ENCODE results near the gene UBALD1. TPM values are rescaled to one million over a fixed set of nuclear protein-coding genes. Genes with fewer than 3 reads are reported as not detected.

Gene UBALD1
- total and polyA plus RNA-seq, 2 donors (not counting 1 experiment from before 2014, with no cell fraction given): 25.6 to 31.7 TPM

DNA sequence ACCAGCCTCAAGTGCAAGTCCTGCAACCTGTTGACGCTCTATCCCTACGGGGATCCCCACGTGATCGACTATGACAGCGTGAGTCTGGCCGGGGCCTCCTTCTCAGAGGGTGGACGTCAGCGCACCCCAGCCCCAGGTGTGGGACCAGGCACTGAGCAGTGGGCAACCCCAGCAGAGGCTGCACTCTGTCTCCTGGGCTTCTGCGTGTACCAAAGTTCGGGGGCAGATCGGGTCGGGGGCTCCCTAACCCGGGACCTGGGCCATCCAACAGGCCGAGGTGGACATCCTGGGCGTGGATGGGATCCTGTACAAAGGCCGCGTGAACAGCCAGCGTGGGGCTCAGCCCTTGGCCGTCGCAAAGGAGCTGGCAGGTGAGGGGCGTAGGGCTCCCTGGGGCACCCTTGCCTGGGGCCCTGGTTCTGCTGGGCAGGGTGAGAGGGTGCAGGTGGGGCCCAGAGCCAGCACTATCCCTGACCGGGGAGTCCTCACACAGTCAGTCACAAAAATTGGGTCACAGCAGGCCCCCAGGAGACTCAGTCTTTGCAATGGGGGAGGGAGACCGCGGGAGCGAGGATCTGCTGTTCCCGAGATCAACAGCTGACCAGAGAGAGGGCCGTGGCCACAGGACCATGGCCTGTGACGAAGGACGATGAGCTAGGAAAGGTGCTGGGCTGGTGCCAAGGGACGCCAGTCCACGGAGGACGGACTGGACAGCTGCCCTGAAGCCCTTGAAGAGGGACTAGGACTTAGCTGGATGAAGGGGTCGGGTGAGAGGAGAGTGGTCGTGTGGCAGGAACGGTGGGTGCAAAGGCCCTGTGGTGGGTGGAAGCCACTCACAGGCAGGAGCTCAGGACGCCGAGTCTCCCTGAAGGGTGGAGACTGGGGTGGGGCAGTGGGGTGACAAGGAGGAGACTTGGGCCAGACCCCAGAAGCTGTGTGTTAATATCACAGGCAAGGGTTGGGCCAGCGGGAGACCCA is 20.0 kb downstream of the UBALD1 start:
- CTCF ChIA-PET: no interaction called here
- WGBS (ENCODE audit: insufficient coverage): 94% methylated on average over 38 of the region's 38 CpGs
- Mint-ChIP-seq H3K9me3 (ENCODE audit: insufficient read depth) (no peaks in the 10 kb centered on the region), H3K27ac (no peak overlapping the region), H3K4me3 (no peak overlapping the region), H3K27me3 (peaks cover 4% of the 10 kb centered on the region), H3K4me1 (no peaks in the 10 kb centered on the region)
- Histone ChIP-seq H3K4me3 (ENCODE audit: control extremely low read depth in 1 of 5, extremely low read depth in 1 of 5, insufficient read depth in 1 of 5, low read depth in 2 of 5, low read length in 4 of 5) (no peak overlapping the region), H3K4me1 (ENCODE audit: control insufficient read depth in 2 of 2, insufficient read depth in 2 of 2, low read length in 2 of 2) (no peaks in the 10 kb centered on the region), H3K36me3 (replicated peaks in 1 of 2; ENCODE audit: control extremely low read depth in 1 of 2, control insufficient read depth in 1 of 2, extremely low read depth in 1 of 2, insufficient read depth in 2 of 2, low read length in 1 of 2) (no peaks in the 10 kb centered on the region), H4K20me1 (ENCODE audit: control insufficient read depth, insufficient read depth, low read length, poor library complexity, severe bottlenecking) (no peaks in the 10 kb centered on the region), H3K27me3 (replicated peaks in 1 of 4; ENCODE audit: control extremely low read depth in 1 of 4, control insufficient read depth in 3 of 4, insufficient read depth in 4 of 4, low read length in 3 of 4) (no peaks in the 10 kb centered on the region), H3K4me2 (replicated peaks; ENCODE audit: low read depth, low read length, poor library complexity, severe bottlenecking) (no peak overlapping the region), H3K9me3 (ENCODE audit: control extremely low read depth in 1 of 3, control insufficient read depth in 2 of 3, insufficient read depth in 1 of 3, low read length in 2 of 3) (peaks cover 0 to 5% (median 0%) of the 10 kb centered on the region in 3 donors), H3K27ac (ENCODE audit: low read length in 2 of 2) (no peak overlapping the region), H3K79me2 (ENCODE audit: control insufficient read depth, insufficient read depth, low read length) (no peaks in the 10 kb centered on the region), H3K9ac (ENCODE audit: low read length) (no peak overlapping the region), H2AFZ (ENCODE audit: insufficient read depth, low read depth, low read length, poor library complexity, severe bottlenecking) (no peak overlapping the region)
- intact Hi-C loops (cut with micrococcal nuclease): no loop called here
- no peak for DNase-seq
- no peak for ATAC-seq (ENCODE audit: low read depth)
- POLR2A ChIA-PET: interaction anchor here (0.6 kb wide), 1 partner anchor 91 kb away, joined by 12 read pairs; no protein-coding TSS in a partner anchor
- no peak for TF ChIP-seq EZH2 (IDR thresholded peaks at IDR 0.05; ENCODE audit: borderline replicate concordance, insufficient read depth, low read depth, low read length, poor library complexity, severe bottlenecking)
- TF ChIP-seq, protein P1, sequence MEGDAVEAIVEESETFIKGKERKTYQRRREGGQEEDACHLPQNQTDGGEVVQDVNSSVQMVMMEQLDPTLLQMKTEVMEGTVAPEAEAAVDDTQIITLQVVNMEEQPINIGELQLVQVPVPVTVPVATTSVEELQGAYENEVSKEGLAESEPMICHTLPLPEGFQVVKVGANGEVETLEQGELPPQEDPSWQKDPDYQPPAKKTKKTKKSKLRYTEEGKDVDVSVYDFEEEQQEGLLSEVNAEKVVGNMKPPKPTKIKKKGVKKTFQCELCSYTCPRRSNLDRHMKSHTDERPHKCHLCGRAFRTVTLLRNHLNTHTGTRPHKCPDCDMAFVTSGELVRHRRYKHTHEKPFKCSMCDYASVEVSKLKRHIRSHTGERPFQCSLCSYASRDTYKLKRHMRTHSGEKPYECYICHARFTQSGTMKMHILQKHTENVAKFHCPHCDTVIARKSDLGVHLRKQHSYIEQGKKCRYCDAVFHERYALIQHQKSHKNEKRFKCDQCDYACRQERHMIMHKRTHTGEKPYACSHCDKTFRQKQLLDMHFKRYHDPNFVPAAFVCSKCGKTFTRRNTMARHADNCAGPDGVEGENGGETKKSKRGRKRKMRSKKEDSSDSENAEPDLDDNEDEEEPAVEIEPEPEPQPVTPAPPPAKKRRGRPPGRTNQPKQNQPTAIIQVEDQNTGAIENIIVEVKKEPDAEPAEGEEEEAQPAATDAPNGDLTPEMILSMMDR (IDR thresholded peaks at IDR 0.05): no peak

DNA sequence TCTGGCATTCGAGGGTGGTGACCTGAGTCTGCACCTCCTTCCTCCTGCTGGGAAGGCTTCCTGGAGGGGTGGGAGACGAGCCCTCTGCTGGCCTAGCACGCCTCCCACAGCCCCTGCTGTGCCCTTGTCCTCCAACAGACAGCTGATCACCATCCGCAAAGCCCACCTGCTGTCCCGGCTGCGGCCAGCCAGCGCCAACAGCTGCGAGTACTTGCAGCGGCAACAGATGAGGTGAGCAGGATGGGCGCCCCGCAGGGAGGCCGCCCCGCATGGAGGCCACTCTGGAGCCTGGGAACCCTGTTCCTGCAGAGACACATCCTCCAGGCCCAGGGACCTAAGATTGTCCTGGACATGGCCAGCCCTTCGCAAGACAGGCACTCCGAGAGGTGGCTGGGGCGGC is 21.6 kb downstream of the UBALD1 start:
- H3K27me3 Mint-ChIP-seq: peaks cover 6% of the 10 kb centered on the region
- H3K4me1 ChIP-seq (ENCODE audit: control insufficient read depth in 2 of 2, insufficient read depth in 2 of 2, low read length in 2 of 2): no peaks in the 10 kb centered on the region
- H3K4me3 ChIP-seq (ENCODE audit: control extremely low read depth in 1 of 5, extremely low read depth in 1 of 5, insufficient read depth in 1 of 5, low read depth in 2 of 5, low read length in 4 of 5): no peak overlapping the region
- no peak overlapping the region for H3K9ac ChIP-seq (ENCODE audit: low read length)
- CTCF ChIA-PET: no interaction called here
- H3K79me2 ChIP-seq (ENCODE audit: control insufficient read depth, insufficient read depth, low read length): no peaks in the 10 kb centered on the region
- DNase-seq (no peak), ATAC-seq (ENCODE audit: low read depth) (no peak)
- no peaks in the 10 kb centered on the region for H3K27me3 ChIP-seq (replicated peaks in 1 of 4; ENCODE audit: control extremely low read depth in 1 of 4, control insufficient read depth in 3 of 4, insufficient read depth in 4 of 4, low read length in 3 of 4)
- POLR2A ChIA-PET: no interaction called here
- intact Hi-C loops (cut with micrococcal nuclease): no loop called here
- H2AFZ ChIP-seq (ENCODE audit: insufficient read depth, low read depth, low read length, poor library complexity, severe bottlenecking): no peak overlapping the region
- H3K4me3 Mint-ChIP-seq: no peak overlapping the region
- TF ChIP-seq, protein P1 (IDR thresholded peaks at IDR 0.05): no peak
- no peak for TF ChIP-seq EZH2 (IDR thresholded peaks at IDR 0.05; ENCODE audit: borderline replicate concordance, insufficient read depth, low read depth, low read length, poor library complexity, severe bottlenecking)
- H3K4me2 ChIP-seq (replicated peaks; ENCODE audit: low read depth, low read length, poor library complexity, severe bottlenecking): no peak overlapping the region
- H3K27ac ChIP-seq (ENCODE audit: low read length in 2 of 2): no peak overlapping the region
- no peaks in the 10 kb centered on the region for H3K36me3 ChIP-seq (replicated peaks in 1 of 2; ENCODE audit: control extremely low read depth in 1 of 2, control insufficient read depth in 1 of 2, extremely low read depth in 1 of 2, insufficient read depth in 2 of 2, low read length in 1 of 2)
- no peak overlapping the region for H3K27ac Mint-ChIP-seq
- WGBS (ENCODE audit: insufficient coverage): 91% methylated on average over 16 of the region's 16 CpGs
- H3K9me3 ChIP-seq (ENCODE audit: control extremely low read depth in 1 of 3, control insufficient read depth in 2 of 3, insufficient read depth in 1 of 3, low read length in 2 of 3): peaks cover 0 to 9% (median 0%) of the 10 kb centered on the region in 3 donors
- H3K4me1 Mint-ChIP-seq: no peaks in the 10 kb centered on the region
- no peaks in the 10 kb centered on the region for H3K9me3 Mint-ChIP-seq (ENCODE audit: insufficient read depth)
- no peaks in the 10 kb centered on the region for H4K20me1 ChIP-seq (ENCODE audit: control insufficient read depth, insufficient read depth, low read length, poor library complexity, severe bottlenecking)
